Keratinocyte (primary cell): Measurements from ENCODE around the gene MAP3K14. TPM values are rescaled to one million over a fixed set of nuclear protein-coding genes. Genes with fewer than 3 reads are reported as not detected.

Experiments
- DNase-seq: peaks from one replicate; pipeline ENCODE4 v3.0.0-alpha.2; 2011; ENCODE audit warnings: low read depth, missing footprints, low spot score
- FAIRE-seq: peaks from 2 replicates; lab custom pipeline; 2011; peaks lifted over from hg19 to GRCh38; lab: Jason Lieb, UNC
- H2AFZ ChIP-seq: 2 replicates; pipeline ENCODE4 v1.6.0; 2012; ENCODE audit warnings: low read length, control low read depth, inconsistent platforms; ENCODE audit not compliant: control insufficient read depth
- H3K27ac ChIP-seq: 2 replicates; pipeline ENCODE4 v1.5.1; 2011; ENCODE audit warnings: low read length; ENCODE audit not compliant: control insufficient read depth, insufficient read depth
- H3K27me3 ChIP-seq: 3 replicates; pipeline ENCODE4 v1.6.0; 2011; ENCODE audit warnings: low read length; ENCODE audit not compliant: control insufficient read depth, insufficient read depth; ENCODE audit errors: extremely low read depth
- H3K36me3 ChIP-seq, 2 experiments: 2 replicates in 1 of 2; 3 replicates in 1 of 2; pipeline ENCODE4 v1.5.1; 2011; ENCODE audit warnings: low read length in 2 of 2, mild to moderate bottlenecking in 1 of 2; ENCODE audit not compliant: control insufficient read depth in 2 of 2, insufficient read depth in 2 of 2; ENCODE audit errors: extremely low read depth in 1 of 2
- H3K4me1 ChIP-seq: 3 replicates; pipeline ENCODE4 v1.5.1; 2011; ENCODE audit warnings: low read length; ENCODE audit not compliant: control insufficient read depth, insufficient read depth; ENCODE audit errors: extremely low read depth
- H3K4me2 ChIP-seq: 3 replicates; pipeline ENCODE4 v1.6.0; 2011; ENCODE audit warnings: low read depth, low read length; ENCODE audit not compliant: control insufficient read depth, insufficient read depth; ENCODE audit errors: extremely low read depth
- H3K4me3 ChIP-seq, 3 experiments: fragments of 200-600 bp in 1 of 3; sonication (generic) in 1 of 3; 2 replicates in 2 of 3; 3 replicates in 1 of 3; pipeline ENCODE4 v1.5.1; 2011 to 2016; ENCODE audit warnings: low read length in 3 of 3, mild to moderate bottlenecking in 3 of 3, control low read depth in 2 of 3, inconsistent platforms in 1 of 3, low read depth in 1 of 3, mixed read lengths in 1 of 3, mixed run types in 1 of 3, moderate library complexity in 1 of 3; ENCODE audit not compliant: control insufficient read depth in 2 of 3, insufficient read depth in 2 of 3; ENCODE audit errors: extremely low read depth in 1 of 3
- H3K79me2 ChIP-seq: 2 replicates; pipeline ENCODE4 v1.6.0; 2012; ENCODE audit warnings: low read length; ENCODE audit not compliant: control insufficient read depth, insufficient read depth
- H3K9ac ChIP-seq: 3 replicates; pipeline ENCODE4 v1.6.0; 2011; ENCODE audit warnings: low read length; ENCODE audit not compliant: control insufficient read depth, insufficient read depth; ENCODE audit errors: extremely low read depth
- H3K9me1 ChIP-seq: 3 replicates; pipeline ENCODE4 v1.6.0; 2011; ENCODE audit warnings: low read length; ENCODE audit not compliant: control insufficient read depth, insufficient read depth; ENCODE audit errors: extremely low read depth
- H3K9me3 ChIP-seq: 2 replicates; pipeline ENCODE4 v1.5.1; 2012; ENCODE audit warnings: low read depth, low read length; ENCODE audit not compliant: control insufficient read depth
- H4K20me1 ChIP-seq: 3 replicates; pipeline ENCODE4 v1.6.0; 2011; ENCODE audit warnings: low read length; ENCODE audit not compliant: control insufficient read depth, insufficient read depth; ENCODE audit errors: extremely low read depth
- CTCF ChIP-seq, 3 experiments: IDR thresholded peaks in 1 of 3; conservative IDR thresholded peaks in 1 of 3; optimal IDR thresholded peaks in 1 of 3; 2 replicates in 2 of 3; 3 replicates in 1 of 3; pipeline versions ENCODE3 to v1.5.1; 2011; ENCODE audit warnings: low read length in 3 of 3, mild to moderate bottlenecking in 3 of 3, moderate library complexity in 2 of 3, control low read depth in 1 of 3, inconsistent platforms in 1 of 3; ENCODE audit not compliant: insufficient read depth in 2 of 3; ENCODE audit errors: extremely low read depth in 1 of 3
- EZH2 ChIP-seq: IDR thresholded peaks from one replicate; pipeline ENCODE4 v1.6.1; 2012; ENCODE audit warnings: inconsistent platforms, mild to moderate bottlenecking, low read length, moderate library complexity
- dilution Hi-C: fragments of 300-500 bp; cut with MboI; formaldehyde crosslinking; loops from one replicate; pipeline ENCODE4 v1.7.0; 2020; ENCODE audit warnings: low sequenced_read_pairs; ENCODE audit not compliant: extremely low pct_ligation_motif_present
- polyA plus RNA-seq, 5 experiments: library from polyadenylated mRNA; depleted of rRNA in 3 of 5; stranded (reverse) in 3 of 5; stranded (forward) in 1 of 5; unstranded in 1 of 5; fragments of >200 nt; gene quantifications; 1 replicate in 1 of 5; 2 replicates in 3 of 5; 3 replicates in 1 of 5; pipeline versions ENCODE4 v1.2.1 to v1.2.3, GENCODE V29; 2011 to 2012; ENCODE audit warnings: missing spikeins in 2 of 5, low read depth in 1 of 5, low replicate concordance in 1 of 5

MAP3K14 gene
- polyA plus RNA-seq, 1 donor (not counting 4 experiments of a cell fraction or from before 2014, with no cell fraction given), result 6.5 TPM

- no peaks in the 10 kb centered on the region for H3K9me3 ChIP-seq
- H3K27ac ChIP-seq, result no peak overlapping the region
- no peaks in the 10 kb centered on the region for H3K27me3 ChIP-seq
- H3K4me2 ChIP-seq, result no peak overlapping the region
- H2AFZ ChIP-seq, result no peak overlapping the region
- H3K4me1 ChIP-seq, result peaks cover 12% of the 10 kb centered on the region
- no peak overlapping the region for H3K4me3 ChIP-seq
- peaks cover 38 to 43% of the 10 kb centered on the region in 2 experiments for H3K36me3 ChIP-seq
- FAIRE-seq (no peak), DNase-seq (no peak)
- TF ChIP-seq CTCF (optimal IDR thresholded peaks at IDR 0.05 in 1 of 3, IDR thresholded peaks at IDR 0.05 in 1 of 3, conservative IDR thresholded peaks at IDR 0.05 in 1 of 3; ENCODE audit: extremely low read depth in 1 of 3, insufficient read depth in 2 of 3, low read length in 3 of 3), result no peak
- TF ChIP-seq EZH2, result no peak
- dilution Hi-C loops, result no loop called here
- H3K79me2 ChIP-seq, result no peaks in the 10 kb centered on the region
- H4K20me1 ChIP-seq, result peaks cover 3% of the 10 kb centered on the region
- no peak overlapping the region for H3K9ac ChIP-seq
- H3K9me1 ChIP-seq, result no peaks in the 10 kb centered on the region
Observed at GRCh38 chr17:45263477-45263860, 53.4 kb downstream of the MAP3K14 start.

GRCh38 chr17:45262516-45263476, 54.0 kb downstream of the MAP3K14 start:
- no peak overlapping the region for H2AFZ ChIP-seq
- H3K79me2 ChIP-seq, result no peaks in the 10 kb centered on the region
- no peaks in the 10 kb centered on the region for H3K27me3 ChIP-seq
- peak overlapping the region in 1 of 3 experiments; percentile 39 for H3K4me3 ChIP-seq
- H3K36me3 ChIP-seq, result peaks cover 33 to 38% of the 10 kb centered on the region in 2 experiments
- H4K20me1 ChIP-seq, result peaks cover 3% of the 10 kb centered on the region
- peak; percentile 64 for FAIRE-seq
- dilution Hi-C loops, result no loop called here
- H3K9me1 ChIP-seq, result no peaks in the 10 kb centered on the region
- H3K9ac ChIP-seq, result peak overlapping the region; percentile 6
- TF ChIP-seq CTCF (optimal IDR thresholded peaks at IDR 0.05 in 1 of 3, IDR thresholded peaks at IDR 0.05 in 1 of 3, conservative IDR thresholded peaks at IDR 0.05 in 1 of 3; ENCODE audit: extremely low read depth in 1 of 3, insufficient read depth in 2 of 3, low read length in 3 of 3) (peak; percentile 10 to 17 (median 16)), EZH2 (no peak)
- peaks cover 12% of the 10 kb centered on the region for H3K4me1 ChIP-seq
- no peak for DNase-seq
- no peak overlapping the region for H3K27ac ChIP-seq
- no peaks in the 10 kb centered on the region for H3K9me3 ChIP-seq
- H3K4me2 ChIP-seq, result peak overlapping the region; percentile 70
